SJSA1 (cell line): Measurements from ENCODE around the gene GAN. TPM values are rescaled to one million over a fixed set of nuclear protein-coding genes. Genes with fewer than 3 reads are reported as not detected.
"Not testable (repeated sequence)": the region's sequence is repeated elsewhere in the genome, so short reads cannot be mapped to it uniquely, and the experiment has no call there.

ENCODE experiments used
- DNase-seq, 2 experiments: peaks; one replicate each; pipeline ENCODE4 v3.0.0-alpha.2; 2015 to 2020; ENCODE audit warnings: low spot score in 2 of 2, low read depth in 1 of 2
- H3K27ac ChIP-seq: fragments of 250-450 bp; sonication (Bioruptor Pico); 2 replicates; pipeline ENCODE4 v1.5.1; 2020; ENCODE audit warnings: mild to moderate bottlenecking, moderate library complexity
- H3K27me3 ChIP-seq: fragments of 250-450 bp; sonication (Bioruptor Pico); replicated peaks from 2 replicates; pipeline ENCODE4 v1.5.1; 2020; ENCODE audit warnings: mild to moderate bottlenecking, moderate library complexity
- H3K36me3 ChIP-seq: fragments of 250-450 bp; sonication (Bioruptor Pico); 2 replicates; pipeline ENCODE4 v1.5.1; 2020; ENCODE audit warnings: mild to moderate bottlenecking
- H3K4me1 ChIP-seq: fragments of 250-450 bp; sonication (Bioruptor Pico); replicated peaks from 2 replicates; pipeline ENCODE4 v1.6.1; 2021; ENCODE audit warnings: mild to moderate bottlenecking
- H3K4me3 ChIP-seq: fragments of 250-450 bp; sonication (Bioruptor Pico); 2 replicates; pipeline ENCODE4 v1.5.1; 2020; ENCODE audit warnings: mild to moderate bottlenecking
- H3K9me3 ChIP-seq: fragments of 250-450 bp; sonication (Bioruptor Pico); replicated peaks from 2 replicates; pipeline ENCODE4 v1.5.1; 2020; ENCODE audit warnings: mild to moderate bottlenecking
- total RNA-seq: library from RNA; depleted of rRNA; stranded (reverse); fragments of >200 nt; shearing (Covaris generic); gene quantifications from 2 replicates; pipeline ENCODE4 v1.2.3, GENCODE V29; 2014

Gene GAN
- total RNA-seq, 1 experiment from 2014 or later: 7.5 TPM

- Histone ChIP-seq H3K36me3 (no peaks in the 10 kb centered on the region), H3K4me3 (no peak overlapping the region), H3K27ac (no peak overlapping the region)
These were observed 86.5 kb downstream of the GAN start for GRCh38 chr16:81401035-81401950.

DNA sequence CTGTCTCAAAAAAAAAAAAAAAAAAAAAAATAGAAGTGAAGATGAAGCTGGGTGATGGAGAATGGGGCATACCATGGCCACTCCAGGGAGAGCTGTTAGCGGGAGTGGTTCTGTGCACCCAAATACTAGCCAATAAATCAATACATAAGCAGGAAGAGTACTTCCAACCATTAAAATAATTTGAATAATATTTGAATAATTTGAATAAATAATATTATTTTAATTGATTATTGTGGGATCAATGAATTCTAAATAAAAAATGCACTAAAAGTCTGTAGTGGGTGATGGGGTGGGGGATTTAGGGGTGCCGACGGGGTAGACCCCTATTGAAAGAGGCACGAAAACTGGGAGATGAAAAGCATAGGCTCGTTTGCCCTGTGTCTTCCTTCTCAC lies 88.4 kb downstream of the GAN start:
- H3K4me3 ChIP-seq: no peak overlapping the region
- DNase-seq: no peak
- peaks cover 5% of the 10 kb centered on the region; the same call in 1 of the 2 replicates for H3K9me3 ChIP-seq

More at GRCh38 chr16:81401035-81401950, 86.5 kb downstream of the GAN start:
- Histone ChIP-seq H3K27me3 (no peaks in the 10 kb centered on the region), H3K9me3 (peaks cover 5% of the 10 kb centered on the region; the same call in 1 of the 2 replicates), H3K4me1 (peaks cover 18% of the 10 kb centered on the region)
- DNase-seq: no peak

DNA sequence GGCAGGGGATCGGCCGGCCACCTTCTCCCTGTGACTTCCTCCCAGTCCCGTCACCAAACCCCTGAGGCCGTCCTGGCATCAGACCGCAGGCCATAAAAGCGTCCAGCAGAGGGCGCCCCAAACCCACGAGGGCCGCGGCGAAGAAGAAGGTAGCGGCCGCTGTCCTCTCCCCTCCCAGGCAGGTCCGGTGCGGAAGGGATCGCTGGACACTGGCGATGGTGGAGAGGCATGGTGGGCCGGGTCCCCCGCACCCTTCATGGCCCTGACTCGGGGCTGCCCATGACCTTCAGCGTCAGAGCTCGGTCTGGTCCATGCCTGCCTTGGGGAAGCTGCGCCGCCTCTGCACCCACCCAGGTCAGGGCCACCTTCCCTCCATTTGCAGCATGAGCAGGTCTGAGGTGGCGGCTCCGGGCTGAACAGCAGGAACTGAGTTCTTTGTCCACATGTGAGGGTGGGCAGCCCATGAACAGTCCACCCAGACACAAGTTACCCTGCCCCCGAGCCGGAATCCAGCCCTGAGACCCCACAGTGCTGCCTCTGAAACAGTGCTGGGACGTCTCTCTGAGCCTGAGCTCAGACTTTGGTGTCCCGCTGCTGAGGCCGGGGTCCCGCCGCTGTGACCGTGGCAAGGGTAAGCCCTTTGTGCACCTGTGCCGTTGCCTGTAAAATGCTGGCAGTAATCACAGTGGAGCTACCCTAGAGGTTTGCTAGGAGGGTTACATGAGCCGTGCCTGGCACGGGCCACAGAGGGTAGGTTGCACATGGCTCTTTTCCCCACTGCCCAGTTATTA lies 89.0 kb downstream of the GAN start:
- Histone ChIP-seq H3K27me3 (no peaks in the 10 kb centered on the region), H3K4me3 (no peak overlapping the region), H3K4me1 (peaks cover 18% of the 10 kb centered on the region), H3K36me3 (no peaks in the 10 kb centered on the region), H3K27ac (no peak overlapping the region), H3K9me3 (peaks cover 5% of the 10 kb centered on the region; the same call in 1 of the 2 replicates)
- peak; percentile 88 to 90 for DNase-seq

More for the DNA sequence above, 88.4 kb downstream of the GAN start:
- H3K27me3 ChIP-seq: no peaks in the 10 kb centered on the region
- H3K4me1 ChIP-seq: peaks cover 18% of the 10 kb centered on the region
- no peaks in the 10 kb centered on the region for H3K36me3 ChIP-seq
- H3K27ac ChIP-seq: no peak overlapping the region

DNA sequence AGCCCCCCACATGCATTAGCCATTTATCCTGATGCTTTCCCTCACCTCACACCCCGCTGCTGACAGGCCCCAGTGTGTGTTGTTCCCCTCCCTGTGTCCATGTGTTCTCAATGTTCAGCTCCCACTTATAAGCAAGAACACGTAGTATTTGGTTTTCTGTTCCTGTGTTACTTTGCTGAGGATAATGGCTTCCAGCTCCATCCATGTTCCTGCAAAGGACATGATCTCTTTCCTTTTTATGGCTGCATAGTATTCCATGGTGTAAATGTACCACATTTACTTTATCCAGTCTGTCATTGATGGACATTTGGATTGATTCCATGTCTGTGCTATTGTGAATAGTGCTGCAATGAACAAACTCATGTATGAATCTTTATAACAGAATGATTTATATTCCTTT lies 90.2 kb downstream of the GAN start:
- H3K36me3 ChIP-seq, DNase-seq, H3K27me3 ChIP-seq, H3K9me3 ChIP-seq, H3K4me3 ChIP-seq: not testable (repeated sequence)
- peaks cover 18% of the 10 kb centered on the region for H3K4me1 ChIP-seq
- peak overlapping the region; percentile 78 for H3K27ac ChIP-seq

DNA sequence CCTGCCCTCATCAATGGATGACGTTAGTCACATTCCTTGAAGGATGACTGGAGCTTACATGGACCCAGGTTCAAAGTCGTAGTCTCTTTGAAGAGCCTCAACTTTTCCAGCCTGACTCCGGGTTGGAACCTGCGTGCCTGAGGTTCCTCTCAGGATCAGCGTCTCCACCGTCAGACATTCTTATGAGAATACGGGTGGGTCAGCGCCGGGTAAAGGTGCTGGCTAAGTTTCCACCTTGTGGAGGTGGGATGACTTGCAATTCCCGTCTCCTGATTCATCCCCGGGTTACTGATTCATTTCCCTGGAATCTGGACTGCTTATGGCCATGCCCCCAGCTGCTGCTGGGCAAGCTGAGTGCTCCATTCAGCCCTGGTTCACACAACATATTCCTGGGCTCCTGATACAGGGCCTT lies 90.9 kb downstream of the GAN start:
- Histone ChIP-seq H3K36me3 (no peaks in the 10 kb centered on the region), H3K9me3 (no peaks in the 10 kb centered on the region; the same call in 1 of the 2 replicates), H3K4me3 (no peak overlapping the region), H3K27ac (peak overlapping the region; percentile 78), H3K4me1 (peaks cover 18% of the 10 kb centered on the region), H3K27me3 (no peaks in the 10 kb centered on the region)
- DNase-seq: peak; percentile 89 to 90

DNA sequence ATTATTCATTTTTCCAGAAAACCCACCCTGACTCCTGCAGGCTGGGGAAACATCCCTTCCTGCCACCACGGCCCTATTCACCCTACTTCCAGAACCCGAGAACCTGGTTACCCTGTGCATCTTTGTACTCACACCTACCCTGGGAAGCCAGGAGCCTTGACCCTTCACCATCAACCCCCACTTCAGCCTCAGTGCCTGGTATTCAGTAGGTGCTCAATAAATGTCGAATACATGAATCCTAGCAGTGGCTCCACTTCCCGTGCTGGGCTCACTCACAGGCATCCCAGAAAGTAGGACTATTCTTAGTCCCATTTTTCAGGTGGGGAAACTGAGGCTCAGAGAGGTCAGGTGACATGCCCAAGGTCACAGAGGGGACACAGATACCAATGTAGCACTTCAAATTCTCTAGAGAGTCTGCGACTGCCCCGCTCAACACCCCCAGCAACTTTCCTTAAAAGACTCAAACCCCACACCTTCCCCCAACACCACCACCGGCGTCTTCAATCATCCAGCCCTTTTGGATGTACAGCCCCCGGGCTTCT lies 93.7 kb downstream of the GAN start:
- no peaks in the 10 kb centered on the region; the same call in 1 of the 2 replicates for H3K9me3 ChIP-seq
- H3K4me3 ChIP-seq: no peak overlapping the region
- no peaks in the 10 kb centered on the region for H3K36me3 ChIP-seq
- H3K27ac ChIP-seq: no peak overlapping the region
- DNase-seq: no peak
- no peaks in the 10 kb centered on the region for H3K27me3 ChIP-seq
- peaks cover 16% of the 10 kb centered on the region for H3K4me1 ChIP-seq

DNA sequence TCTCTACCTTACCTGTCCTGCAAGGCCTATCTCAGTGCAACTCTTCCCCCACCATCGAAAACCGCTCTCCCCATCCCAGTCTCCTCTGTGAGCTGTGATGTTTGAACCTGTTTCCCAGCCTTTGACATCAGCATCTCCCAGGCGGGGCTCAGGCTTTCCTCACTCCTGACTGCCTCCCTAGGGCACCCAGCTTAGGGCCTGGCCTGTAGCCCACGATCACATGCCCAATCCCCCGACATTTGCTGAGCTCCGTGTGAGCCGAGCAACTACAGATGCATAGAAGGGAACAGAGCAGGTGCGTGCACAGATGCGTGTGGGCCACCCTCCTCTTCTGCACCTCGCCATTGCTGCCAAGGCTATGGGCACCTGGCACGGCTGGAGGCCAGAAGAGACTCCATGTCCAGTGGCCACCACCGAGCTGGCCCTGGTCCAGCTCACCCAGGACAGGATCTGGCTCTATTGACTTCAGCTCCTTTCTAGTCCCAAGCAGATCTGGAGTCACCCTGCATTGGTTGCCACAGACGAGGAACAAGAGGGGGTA lies 94.3 kb downstream of the GAN start:
- DNase-seq: no peak
- peaks cover 10% of the 10 kb centered on the region for H3K4me1 ChIP-seq
- no peaks in the 10 kb centered on the region; the same call in 1 of the 2 replicates for H3K9me3 ChIP-seq
- H3K36me3 ChIP-seq: no peaks in the 10 kb centered on the region
- no peak overlapping the region for H3K27ac ChIP-seq
- H3K27me3 ChIP-seq: no peaks in the 10 kb centered on the region
- no peak overlapping the region for H3K4me3 ChIP-seq

GRCh38 chr16:81410643-81411293 lies 96.0 kb downstream of the GAN start:
- Histone ChIP-seq H3K9me3 (no peaks in the 10 kb centered on the region), H3K27me3 (no peaks in the 10 kb centered on the region), H3K4me3 (no peak overlapping the region), H3K36me3 (no peaks in the 10 kb centered on the region), H3K27ac (no peak overlapping the region), H3K4me1 (peaks cover 4% of the 10 kb centered on the region)
- DNase-seq: no peak

DNA sequence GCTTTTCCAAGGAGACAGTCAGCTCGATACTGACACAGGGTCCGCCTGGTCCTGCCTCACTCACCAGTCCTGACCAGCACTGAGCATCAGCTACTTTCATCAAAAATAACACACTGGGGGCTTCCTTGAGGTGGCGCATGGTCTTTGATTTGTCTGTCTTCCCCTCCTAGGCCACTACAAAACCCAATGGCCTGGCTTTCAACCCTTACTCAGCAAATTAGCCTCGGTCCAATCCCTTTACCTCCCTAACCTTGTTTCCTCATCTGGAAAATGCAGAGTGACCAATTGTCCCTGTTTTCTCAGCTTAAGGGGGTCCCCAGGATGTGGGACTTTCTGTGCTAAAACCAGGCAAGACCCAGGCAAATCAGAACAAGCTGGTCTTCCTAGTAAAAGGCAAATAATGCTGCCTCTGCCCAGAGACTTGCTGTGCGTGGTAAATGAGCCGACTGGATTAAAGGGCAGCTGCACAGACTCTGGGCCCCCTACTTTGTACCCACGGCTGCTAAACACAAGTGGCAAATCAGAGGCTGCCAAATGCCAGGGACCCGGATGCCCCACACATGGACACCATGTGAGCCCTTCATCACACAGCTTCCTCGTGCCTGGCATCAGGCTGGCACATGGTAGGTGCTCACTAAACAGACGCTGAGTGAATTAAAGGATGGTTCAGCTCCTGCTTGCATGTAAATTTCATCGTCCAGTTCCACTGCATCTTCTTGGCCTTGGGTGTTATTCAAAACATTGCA lies 98.7 kb downstream of the GAN start:
- Histone ChIP-seq H3K36me3 (no peaks in the 10 kb centered on the region), H3K9me3 (no peaks in the 10 kb centered on the region), H3K4me1 (peaks cover 4% of the 10 kb centered on the region), H3K27ac (no peak overlapping the region), H3K4me3 (no peak overlapping the region), H3K27me3 (no peaks in the 10 kb centered on the region)
- no peak for DNase-seq

- no peak overlapping the region for H3K27ac ChIP-seq
- no peaks in the 10 kb centered on the region for H3K9me3 ChIP-seq
- no peaks in the 10 kb centered on the region for H3K27me3 ChIP-seq
- H3K36me3 ChIP-seq: no peaks in the 10 kb centered on the region
- H3K4me1 ChIP-seq: peaks cover 4% of the 10 kb centered on the region
- DNase-seq: peak in 1 of 2 experiments; percentile 57
- H3K4me3 ChIP-seq: no peak overlapping the region
These were observed 101.0 kb downstream of the GAN start for GRCh38 chr16:81415751-81416150.

DNA sequence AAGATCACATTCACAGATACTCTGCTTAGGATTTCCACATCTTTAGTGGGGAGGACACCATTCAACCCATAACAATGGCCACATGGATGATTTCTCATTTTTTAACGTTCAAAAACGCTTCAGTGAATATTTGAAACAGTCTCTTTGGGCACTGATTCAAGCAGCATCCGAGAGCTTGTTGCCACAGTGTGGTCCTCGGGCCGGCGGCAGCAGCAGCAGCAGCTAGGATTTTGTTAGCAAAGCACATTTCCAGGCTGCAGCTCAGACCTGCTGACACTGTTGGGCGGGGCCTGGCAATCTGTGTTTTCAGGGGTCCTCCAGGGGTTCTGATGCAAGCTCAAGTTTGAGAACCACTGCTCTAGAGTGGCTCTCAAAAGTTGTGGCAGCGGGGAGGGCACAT lies 102.0 kb downstream of the GAN start:
- Histone ChIP-seq H3K27me3 (no peaks in the 10 kb centered on the region), H3K9me3 (no peaks in the 10 kb centered on the region), H3K27ac (no peak overlapping the region), H3K4me1 (peaks cover 4% of the 10 kb centered on the region), H3K36me3 (no peaks in the 10 kb centered on the region), H3K4me3 (no peak overlapping the region)
- no peak for DNase-seq

DNA sequence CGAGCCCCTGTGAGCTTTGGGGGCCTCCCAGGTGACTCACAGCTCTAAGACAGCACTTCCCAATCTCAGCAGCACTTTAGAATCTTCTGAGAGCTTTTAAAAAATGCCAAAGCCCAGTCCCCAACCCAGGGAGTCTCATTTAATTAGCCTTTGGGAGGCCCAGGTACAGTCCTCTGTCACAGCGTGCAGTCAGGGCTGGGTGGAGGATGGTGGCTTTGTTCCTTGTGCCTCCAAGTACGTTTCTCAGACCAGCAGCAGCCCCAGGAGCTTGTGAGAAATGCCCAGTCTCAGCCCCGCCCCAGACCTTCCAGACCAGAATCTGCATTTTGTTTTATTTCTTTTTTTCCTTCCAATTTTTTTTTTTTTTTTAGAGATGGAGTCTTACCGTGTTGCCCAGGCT lies 102.4 kb downstream of the GAN start:
- H3K27ac ChIP-seq: no peak overlapping the region
- no peaks in the 10 kb centered on the region for H3K36me3 ChIP-seq
- H3K27me3 ChIP-seq: no peaks in the 10 kb centered on the region
- H3K4me3 ChIP-seq: no peak overlapping the region
- DNase-seq: no peak
- peaks cover 4% of the 10 kb centered on the region for H3K4me1 ChIP-seq
- no peaks in the 10 kb centered on the region for H3K9me3 ChIP-seq
